HG03354 (cell line): ENCODE measurements around the gene ALDH1A1.
"Not testable (repeated sequence)": the region's sequence is repeated elsewhere in the genome, so short reads cannot be mapped to it uniquely, and the experiment has no call there.

Experiments used
- ATAC-seq: cut with Tn5 transposase; IDR thresholded peaks from one replicate; pipeline ENCODE4 v1.9.1; 2021; ENCODE audit warnings: mild to moderate bottlenecking; ENCODE audit not compliant: unreplicated experiment, poor library complexity, severe bottlenecking

Gene ALDH1A1

GRCh38 chr9:72947984-72948465 is 4.8 kb downstream of the ALDH1A1 start:
- ATAC-seq = no peak

GRCh38 chr9:72946821-72947220 is 6.0 kb downstream of the ALDH1A1 start:
- ATAC-seq = no peak

GRCh38 chr9:72946318-72946717 is 6.5 kb downstream of the ALDH1A1 start:
- no peak for ATAC-seq

GRCh38 chr9:72945391-72945790 is 7.5 kb downstream of the ALDH1A1 start:
- ATAC-seq = no peak

GRCh38 chr9:72943844-72944462 is 8.9 kb downstream of the ALDH1A1 start:
- no peak for ATAC-seq

- ATAC-seq = no peak
These were observed 10.4 kb downstream of the ALDH1A1 start for GRCh38 chr9:72942451-72942850.

- not testable (repeated sequence) for ATAC-seq
These were observed 13.3 kb downstream of the ALDH1A1 start for GRCh38 chr9:72939581-72939980.

- no peak for ATAC-seq
These were observed 15.3 kb downstream of the ALDH1A1 start for GRCh38 chr9:72937545-72937944.

GRCh38 chr9:72936679-72937078 is 16.2 kb downstream of the ALDH1A1 start:
- ATAC-seq = no peak

GRCh38 chr9:72936266-72936665 is 16.6 kb downstream of the ALDH1A1 start:
- no peak for ATAC-seq

GRCh38 chr9:72935595-72935994 is 17.3 kb downstream of the ALDH1A1 start:
- ATAC-seq = no peak

GRCh38 chr9:72933730-72934665 is 18.9 kb downstream of the ALDH1A1 start:
- ATAC-seq = no peak

- ATAC-seq = no peak
These were observed 20.2 kb downstream of the ALDH1A1 start for GRCh38 chr9:72932619-72933018.

GRCh38 chr9:72931897-72932296 is 21.0 kb downstream of the ALDH1A1 start:
- no peak for ATAC-seq

GRCh38 chr9:72931437-72931836 is 21.4 kb downstream of the ALDH1A1 start:
- ATAC-seq = no peak

GRCh38 chr9:72930828-72931227 is 22.0 kb downstream of the ALDH1A1 start:
- ATAC-seq = no peak

GRCh38 chr9:72929542-72929941 is 23.3 kb downstream of the ALDH1A1 start:
- ATAC-seq = no peak

- ATAC-seq = no peak
These were observed 24.8 kb downstream of the ALDH1A1 start for GRCh38 chr9:72928042-72928507.

GRCh38 chr9:72926506-72926905 is 26.3 kb downstream of the ALDH1A1 start:
- ATAC-seq = no peak

GRCh38 chr9:72925891-72926290 is 27.0 kb downstream of the ALDH1A1 start:
- ATAC-seq = no peak
